Ovary (tissue), 9 donors: ENCODE results near the gene HS3ST6. TPM values are rescaled to one million over a fixed set of nuclear protein-coding genes. Genes with fewer than 3 reads are reported as not detected.

Experiments used
- DNase-seq, 5 donors: peaks; one replicate each; pipeline ENCODE4 v3.0.0-alpha.2; 2019 to 2020
- H3K27ac ChIP-seq, 2 donors: fragments of 200-600 bp; one replicate each; pipeline versions ENCODE4 v1.5.1 to v1.8.0; 2019 to 2022
- H3K27me3 ChIP-seq: fragments of 200-600 bp; one replicate; pipeline ENCODE4 v1.8.0; 2022
- H3K36me3 ChIP-seq: fragments of 200-600 bp; sonication (generic); one replicate; pipeline ENCODE4 v1.5.1; 2019
- H3K4me1 ChIP-seq: one replicate; pipeline ENCODE4 v1.8.1; 2013; ENCODE audit warnings: mild to moderate bottlenecking, moderate library complexity; ENCODE audit not compliant: insufficient read depth
- H3K4me3 ChIP-seq: fragments of 200-600 bp; sonication (generic); one replicate; pipeline ENCODE4 v1.5.1; 2017
- H3K9me3 ChIP-seq, 2 donors: fragments of 200-600 bp in 1 of 2; sonication (generic) in 1 of 2; one replicate each; pipeline versions ENCODE4 v1.5.1 to v1.8.1; 2013 to 2019; ENCODE audit warnings: mild to moderate bottlenecking in 1 of 2, moderate library complexity in 1 of 2
- CTCF ChIP-seq, 3 donors: fragments of 450-650 bp in 2 of 3; fragments of 200-600 bp in 1 of 3; IDR thresholded peaks; one replicate each; pipeline versions ENCODE4 v1.5.1 to v1.8.0; 2016 to 2022; ENCODE audit warnings: antibody characterized with exemption in 3 of 3, mild to moderate bottlenecking in 1 of 3
- EP300 ChIP-seq: sonication (generic); formaldehyde crosslinking; IDR thresholded peaks from one replicate; pipeline ENCODE4 v1.6.1; 2017; ENCODE audit warnings: antibody characterized with exemption
- POLR2A ChIP-seq: fragments of 450-650 bp; IDR thresholded peaks from one replicate; pipeline ENCODE4 v1.6.1; 2017; ENCODE audit warnings: antibody characterized with exemption, mild to moderate bottlenecking, moderate library complexity
- WGBS, 3 donors: extraction: QIAGEN DNeasy Blood & Tissue Kit in 1 of 3; methylation state at CpG; one replicate each; pipeline versions ENCODE4 v1.1.5 to v1.1.7; 2013 to 2017; 5-methylcytosine and 5-hydroxymethylcytosine counted together
- intact Hi-C, 4 donors: fragments of 100-400 bp; cut with DNase I; formaldehyde crosslinking; loops; one replicate each; pipeline versions ENCODE4 v1.11.0 to v1.15.1; 2022 to 2023
- polyA plus RNA-seq, 2 donors: library from polyadenylated mRNA; stranded (reverse); fragments of 200-250 nt in 1 of 2; fragments of 350-450 nt in 1 of 2; fragmentation: Illumina TruSeq in 1 of 2; extraction: RNeasy Lipid Tissue Mini Kit (QIAGEN cat#74804) in 1 of 2; gene quantifications; one replicate each; pipeline ENCODE4 v1.2.3, GENCODE V29; 2013 to 2014
- total RNA-seq, 7 donors: library from RNA; depleted of rRNA in 2 of 7; stranded (reverse); fragments of >200 nt in 2 of 7; fragmentation: NEBNext Ultra II Directional in 3 of 7; extraction: Animal tissue kit (Norgen Biotek cat#: 25700) in 3 of 7; gene quantifications; one replicate each; pipeline versions ENCODE4 v1.1.0 to v1.2.4, GENCODE V29; 2016 to 2023
- donor health status: DM: no; HTN: no; CAD: no; lungs with moderate emphysema.
- donor health status: DM: no; HTN: no; CAD: no.
- donor health status: Bipolar disorder and iron deficiency.
- donor health status: DM: yes; HTN: yes; CAD: no.
- donor health status: DM: no; HTN: no; CAD: no.
- donor health status: DM: yes; HTN: yes; CAD: no.

HS3ST6 gene
- total and polyA plus RNA-seq, 9 donors, result 0.69 to 1.8 TPM; not detected in 7

GRCh38 chr16:1917056-1917664 lies 1.1 kb downstream of the HS3ST6 start:
- no peak overlapping the region for H3K27ac ChIP-seq
- WGBS, 3 donors, result 4% methylated on average over 10 to 22 of the region's 22 CpGs
- no peak for DNase-seq

GRCh38 chr16:1916640-1916990 lies 1.6 kb downstream of the HS3ST6 start:
- Histone ChIP-seq H3K4me1 (no peaks in the 10 kb centered on the region), H3K27me3 (no peaks in the 10 kb centered on the region), H3K9me3 (no peaks in the 10 kb centered on the region), H3K27ac (no peak overlapping the region), H3K36me3 (no peaks in the 10 kb centered on the region), H3K4me3 (no peak overlapping the region)
- no peak for TF ChIP-seq POLR2A
- no peak for TF ChIP-seq CTCF (IDR thresholded peaks at IDR 0.05)
- no peak for TF ChIP-seq EP300
- DNase-seq, result no peak
- intact Hi-C loops, result loop anchor here in 1 of 4 donors (5.0 kb wide), 1 partner anchor 54 kb away; no protein-coding TSS in a partner anchor
- WGBS, 3 donors, result 7 to 10% (median 9%) methylated on average over 5 of the region's 5 CpGs

More at GRCh38 chr16:1917056-1917664, 1.1 kb downstream of the HS3ST6 start:
- TF ChIP-seq EP300 (no peak), POLR2A (no peak), CTCF (IDR thresholded peaks at IDR 0.05) (no peak)
- Histone ChIP-seq H3K4me3 (no peak overlapping the region), H3K9me3 (no peaks in the 10 kb centered on the region), H3K4me1 (no peaks in the 10 kb centered on the region), H3K36me3 (no peaks in the 10 kb centered on the region), H3K27me3 (no peaks in the 10 kb centered on the region)
- intact Hi-C loops, result loop anchor here in 1 of 4 donors (5.0 kb wide), 1 partner anchor 55 kb away; no protein-coding TSS in a partner anchor

DNA sequence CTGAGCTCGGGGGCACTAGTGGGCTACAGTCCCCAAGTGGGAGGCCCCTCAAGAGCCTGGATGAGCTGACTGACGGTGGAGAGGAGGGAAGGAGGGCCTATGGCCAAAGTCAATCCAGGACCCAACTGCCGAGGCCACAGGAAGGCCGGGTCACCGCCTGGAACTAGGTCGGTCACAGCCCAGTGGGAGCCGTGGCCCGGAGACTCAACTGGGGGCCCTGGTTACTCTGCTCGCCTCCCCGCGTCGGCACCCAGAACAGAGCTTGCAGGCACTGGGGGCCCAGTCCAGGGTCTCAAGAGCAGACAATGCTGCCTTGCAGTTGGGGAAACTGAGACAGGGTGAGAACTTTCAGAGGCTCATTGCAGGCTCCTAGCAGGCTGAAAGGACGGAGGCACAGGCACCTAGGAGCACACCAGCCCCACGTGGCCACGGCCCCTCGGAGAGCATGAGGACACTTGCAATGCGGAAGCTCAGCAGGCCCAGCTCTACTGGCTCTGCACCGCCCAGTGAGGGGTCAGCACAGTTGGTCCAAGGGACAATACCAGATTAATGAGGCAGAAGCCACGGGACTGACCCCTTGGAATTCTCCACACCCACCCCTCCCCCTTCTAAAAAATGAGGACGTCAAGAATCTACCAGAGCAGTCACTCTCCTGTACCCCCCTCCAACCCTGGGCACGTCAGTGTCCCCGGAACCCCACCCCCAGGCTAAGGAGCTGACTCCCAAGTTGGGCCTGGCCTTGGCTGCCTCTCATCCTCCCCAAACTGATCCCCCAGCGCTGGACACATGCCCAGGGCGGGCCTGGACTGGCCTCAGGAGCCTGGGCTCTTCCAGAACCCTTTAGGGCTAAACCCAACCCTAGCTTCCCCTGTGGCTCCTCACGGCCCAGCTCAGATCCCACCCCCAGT lies 2.2 kb downstream of the HS3ST6 start:
- Histone ChIP-seq H3K4me1 (no peaks in the 10 kb centered on the region), H3K27me3 (no peaks in the 10 kb centered on the region), H3K36me3 (no peaks in the 10 kb centered on the region), H3K9me3 (no peaks in the 10 kb centered on the region), H3K27ac (no peak overlapping the region), H3K4me3 (no peak overlapping the region)
- intact Hi-C loops, result loop anchor here in 1 of 4 donors (5.0 kb wide), 1 partner anchor 54 kb away; no protein-coding TSS in a partner anchor
- DNase-seq, result no peak
- 58 to 62% (median 61%) methylated on average over 25 of the region's 25 CpGs for WGBS, 3 donors
- TF ChIP-seq POLR2A (no peak), EP300 (no peak), CTCF (IDR thresholded peaks at IDR 0.05) (no peak)

GRCh38 chr16:1914988-1915387 lies 3.2 kb downstream of the HS3ST6 start:
- no peak for DNase-seq
- no peaks in the 10 kb centered on the region for H3K27me3 ChIP-seq

More at GRCh38 chr16:1914988-1915387, 3.2 kb downstream of the HS3ST6 start:
- 35 to 53% (median 45%) methylated on average over 8 of the region's 8 CpGs for WGBS, 3 donors
- no peaks in the 10 kb centered on the region for H3K9me3 ChIP-seq
- intact Hi-C loops, result loop anchor here in 1 of 4 donors (5.0 kb wide), 1 partner anchor 53 kb away; no protein-coding TSS in a partner anchor
- H3K4me3 ChIP-seq, result no peak overlapping the region
- no peaks in the 10 kb centered on the region for H3K4me1 ChIP-seq
- H3K27ac ChIP-seq, result no peak overlapping the region
- TF ChIP-seq CTCF (IDR thresholded peaks at IDR 0.05) (no peak), POLR2A (no peak), EP300 (no peak)
- H3K36me3 ChIP-seq, result no peaks in the 10 kb centered on the region
